ENCODE results near the gene ACTR5. TPM values are rescaled to one million over a fixed set of nuclear protein-coding genes. Genes with fewer than 3 reads are reported as not detected.

Gene ACTR5
- polyA plus RNA-seq, 1 of the 3 experiments (the other 2 are of a cell fraction) = 9.7 TPM

DNA sequence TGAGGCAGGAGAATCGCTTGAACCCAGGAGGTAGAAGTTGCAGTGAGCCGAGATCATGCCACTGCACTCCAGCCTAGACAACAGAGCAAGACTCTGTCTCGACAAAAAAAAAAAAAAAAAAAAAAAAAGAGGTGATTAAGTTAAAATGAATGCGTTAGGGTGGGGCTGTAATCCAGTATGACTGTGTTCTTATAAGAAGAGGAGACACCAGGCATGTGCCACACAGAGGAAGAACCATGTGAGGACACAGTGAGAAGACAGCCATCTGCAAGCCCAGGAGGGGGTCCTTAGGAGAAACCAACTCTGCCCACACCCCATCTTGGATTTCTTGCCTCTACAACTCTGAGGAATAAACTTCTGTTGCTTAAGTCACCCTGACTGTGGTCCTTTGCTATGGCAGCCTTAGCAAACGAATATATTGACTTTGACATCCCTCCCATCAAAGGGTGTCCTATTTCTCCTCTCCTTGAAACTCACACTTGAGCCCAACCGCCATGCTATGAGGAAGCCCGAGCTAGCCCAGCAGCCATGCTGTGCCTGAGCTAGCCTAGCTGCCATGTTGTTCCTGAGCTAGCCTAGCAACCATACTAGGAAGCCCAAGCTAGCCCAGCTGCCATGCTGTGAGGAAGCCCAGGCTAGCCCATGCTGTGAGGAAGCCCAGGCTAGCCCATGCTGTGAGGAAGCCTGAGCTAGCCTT, 41.4 kb downstream of the ACTR5 start:
- TF ChIP-seq TEAD4 (IDR thresholded peaks at IDR 0.05; ENCODE audit: borderline replicate concordance, insufficient read depth) = no peak
- TF ChIP-seq CTCF (IDR thresholded peaks at IDR 0.05) = no peak
- TF ChIP-seq SMC3 (IDR thresholded peaks at IDR 0.05; ENCODE audit: low read depth, low read length) = no peak
- TF ChIP-seq FOSL2 (IDR thresholded peaks at IDR 0.05; ENCODE audit: borderline replicate concordance, low read depth) = no peak
- no peak for TF ChIP-seq NRF1 (IDR thresholded peaks at IDR 0.05; ENCODE audit: low read depth, low read length)
- TF ChIP-seq, protein P1, sequence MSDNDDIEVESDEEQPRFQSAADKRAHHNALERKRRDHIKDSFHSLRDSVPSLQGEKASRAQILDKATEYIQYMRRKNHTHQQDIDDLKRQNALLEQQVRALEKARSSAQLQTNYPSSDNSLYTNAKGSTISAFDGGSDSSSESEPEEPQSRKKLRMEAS (IDR thresholded peaks at IDR 0.05; ENCODE audit: low read depth) = no peak
- TF ChIP-seq CHD2 (IDR thresholded peaks at IDR 0.05; ENCODE audit: low read length, partially characterized antibody) = no peak
- TF ChIP-seq MEF2A (IDR thresholded peaks at IDR 0.05; ENCODE audit: borderline replicate concordance, low read depth) = no peak
- TF ChIP-seq GATA2 (CRISPR knock-in tag; IDR thresholded peaks at IDR 0.05) = no peak
- 66% methylated on average over 7 of the region's 7 CpGs for WGBS (ENCODE audit: low lambda C conversion rate)
- no peak overlapping the region for H2AFZ ChIP-seq (ENCODE audit: low read depth)
- DNase-seq = no peak
- no peak overlapping the region for H3K27ac ChIP-seq (ENCODE audit: low read depth in 2 of 2, low read length in 1 of 2)
- H3K4me2 ChIP-seq = no peak overlapping the region
- H3K36me3 ChIP-seq (replicated peaks in 1 of 2; ENCODE audit: control insufficient read depth in 1 of 2, insufficient read depth in 2 of 2, low read length in 1 of 2) = no peaks in the 10 kb centered on the region
- H3K4me3 ChIP-seq (ENCODE audit: low read depth in 2 of 2, low read length in 1 of 2) = no peak overlapping the region
- no peaks in the 10 kb centered on the region for H4K20me1 ChIP-seq (ENCODE audit: insufficient read depth)
- ChIA-PET POLR2A (no interaction called here), CTCF (interaction anchor here (0.6 to 2.5 kb wide), 22 partner anchors 10 to 146 kb away, joined by 3 to 19 read pairs (median 4); partner anchors contain the start of gene PPP1R16B)
- no peaks in the 10 kb centered on the region for H3K27me3 ChIP-seq (ENCODE audit: insufficient read depth)
- no peaks in the 10 kb centered on the region for H3K9me2 ChIP-seq
- peaks cover 6% of the 10 kb centered on the region for H3F3A ChIP-seq (replicated peaks; ENCODE audit: insufficient read depth)
- H3K9me3 ChIP-seq = no peaks in the 10 kb centered on the region
- 0 out of 4 replicates have a peak, but pooled peaks cover 0 to 4% of the 10 kb centered on the region in 2 experiments for H3K4me1 ChIP-seq (ENCODE audit: control insufficient read depth in 1 of 2, insufficient read depth in 2 of 2, low read depth in 1 of 2, low read length in 1 of 2)
- no peaks in the 10 kb centered on the region for H3K79me2 ChIP-seq (ENCODE audit: insufficient read depth)
- no peak overlapping the region for H3K9ac ChIP-seq

DNA sequence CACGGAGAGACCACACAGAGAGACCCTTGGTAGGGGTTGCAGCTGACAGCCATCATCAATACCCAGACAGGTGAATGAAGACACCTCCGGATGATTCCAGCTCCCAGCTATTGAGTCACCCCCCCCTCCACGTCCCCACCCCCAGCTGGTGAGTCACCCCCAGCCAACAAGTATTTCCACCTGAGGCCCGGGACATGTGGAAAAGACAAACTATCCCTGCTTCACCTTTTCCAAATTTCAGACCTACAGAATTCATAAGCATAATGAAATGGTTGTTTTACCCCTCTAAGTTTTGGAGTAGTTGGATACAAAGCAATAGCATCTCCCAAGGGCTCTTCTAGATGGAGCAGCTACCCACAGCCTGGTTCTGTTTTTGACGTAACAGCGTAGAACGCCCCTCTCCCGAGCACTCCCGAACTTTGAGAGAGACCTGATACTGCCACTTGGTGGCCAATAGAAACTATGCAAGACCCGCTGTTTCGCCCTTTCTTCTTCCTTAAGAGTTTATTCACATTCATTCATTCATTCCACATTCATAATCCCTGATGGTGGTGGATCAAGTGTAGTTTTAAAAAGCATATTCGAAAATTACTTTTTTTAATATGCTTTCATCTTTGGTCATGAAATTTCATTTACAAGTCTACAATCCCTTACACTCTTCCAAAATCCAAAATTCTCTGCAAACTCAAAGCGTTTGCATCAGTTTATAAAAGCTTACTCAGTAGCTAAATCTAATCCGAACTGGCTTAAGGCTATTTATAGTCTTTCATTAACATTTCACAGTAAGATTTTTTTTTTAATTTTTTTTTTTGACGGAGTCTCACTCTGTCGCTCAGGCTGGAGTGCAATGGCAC, 42.2 kb downstream of the ACTR5 start:
- H3F3A ChIP-seq (replicated peaks; ENCODE audit: insufficient read depth) = peaks cover 6% of the 10 kb centered on the region
- H3K4me1 ChIP-seq (ENCODE audit: control insufficient read depth in 1 of 2, insufficient read depth in 2 of 2, low read depth in 1 of 2, low read length in 1 of 2) = 0 out of 4 replicates have a peak, but pooled peaks cover 0 to 4% of the 10 kb centered on the region in 2 experiments
- peaks cover 5% of the 10 kb centered on the region; the same call in 1 of the 2 replicates for H3K27me3 ChIP-seq (ENCODE audit: insufficient read depth)
- no peaks in the 10 kb centered on the region for H3K9me3 ChIP-seq
- no peaks in the 10 kb centered on the region for H3K9me2 ChIP-seq
- no peak overlapping the region for H2AFZ ChIP-seq (ENCODE audit: low read depth)
- no peaks in the 10 kb centered on the region for H4K20me1 ChIP-seq (ENCODE audit: insufficient read depth)
- no peak overlapping the region for H3K4me2 ChIP-seq
- WGBS (ENCODE audit: low lambda C conversion rate) = 54% methylated on average over 14 of the region's 16 CpGs
- ChIA-PET CTCF (interaction anchor here (0.6 to 2.5 kb wide), 25 partner anchors 9 to 147 kb away, joined by 3 to 19 read pairs (median 4); partner anchors contain the start of gene PPP1R16B), POLR2A (no interaction called here)
- no peak overlapping the region for H3K9ac ChIP-seq
- peak; percentile 51 for DNase-seq
- H3K4me3 ChIP-seq (ENCODE audit: low read depth in 2 of 2, low read length in 1 of 2) = no peak overlapping the region; a peak in 1 of 4 replicates
- peak; percentile 67 for TF ChIP-seq CTCF (IDR thresholded peaks at IDR 0.05)
- peak; percentile 33 for TF ChIP-seq SMC3 (IDR thresholded peaks at IDR 0.05; ENCODE audit: low read depth, low read length)
- peak; percentile 53 for TF ChIP-seq RAD21 (IDR thresholded peaks at IDR 0.05; ENCODE audit: low read length)
- TF ChIP-seq, protein P1 (IDR thresholded peaks at IDR 0.05; ENCODE audit: low read depth) = no peak
- H3K36me3 ChIP-seq (replicated peaks in 1 of 2; ENCODE audit: control insufficient read depth in 1 of 2, insufficient read depth in 2 of 2, low read length in 1 of 2) = no peaks in the 10 kb centered on the region
- H3K79me2 ChIP-seq (ENCODE audit: insufficient read depth) = no peaks in the 10 kb centered on the region
- H3K27ac ChIP-seq (ENCODE audit: low read depth in 2 of 2, low read length in 1 of 2) = no peak overlapping the region

Measured in SK-N-SH (cell line).